HepG2 (cell line): Measurements from ENCODE around the gene PELI3. TPM values are rescaled to one million over a fixed set of nuclear protein-coding genes. Genes with fewer than 3 reads are reported as not detected.

Source experiments
- CBX1 ChIP-seq: IDR thresholded peaks from one replicate; pipeline ENCODE4 v1.6.1; 2016; ENCODE audit warnings: antibody characterized with exemption, low read depth
- JARID2 ChIP-seq: sonication (generic); formaldehyde crosslinking; IDR thresholded peaks from 2 replicates; pipeline ENCODE4 v1.8.1; 2023; ENCODE audit warnings: missing genetic modification reagents, inconsistent platforms; ENCODE audit not compliant: insufficient replicate concordance
- JUNB ChIP-seq: sonication (generic); formaldehyde crosslinking; IDR thresholded peaks from 2 replicates; pipeline ENCODE4 v1.8.0; 2022; ENCODE audit warnings: missing genetic modification reagents, mild to moderate bottlenecking, borderline replicate concordance
- KAT2B ChIP-seq: fragments of 150-350 bp; IDR thresholded peaks from 2 replicates; pipeline ENCODE4 v1.6.1; 2014; ENCODE audit warnings: low read depth, low read length, borderline replicate concordance
- KDM1A ChIP-seq: IDR thresholded peaks from 2 replicates; pipeline ENCODE4 v1.6.1; 2016; ENCODE audit warnings: missing compliant biosample characterization
- MBNL3 ChIP-seq: fragments of 250-450 bp; sonication (Bioruptor Pico); conservative IDR thresholded peaks from 2 replicates; pipeline ENCODE4 v1.8.0; 2022; ENCODE audit warnings: mild to moderate bottlenecking, inconsistent platforms
- MYC ChIP-seq: sonication (generic); formaldehyde crosslinking; IDR thresholded peaks from 2 replicates; pipeline ENCODE4 v1.9.0; 2021; ENCODE audit warnings: missing genetic modification reagents, borderline replicate concordance
- NFRKB ChIP-seq: fragments of 450-650 bp; IDR thresholded peaks from 2 replicates; pipeline ENCODE4 v1.6.1; 2017
- NFYC ChIP-seq: IDR thresholded peaks from 2 replicates; pipeline ENCODE4 v1.6.1; 2016; ENCODE audit warnings: missing genetic modification reagents, missing compliant biosample characterization
- PHF20 ChIP-seq: sonication (generic); formaldehyde crosslinking; IDR thresholded peaks from 2 replicates; pipeline ENCODE4 v1.5.0; 2020; ENCODE audit warnings: mild to moderate bottlenecking, missing genetic modification reagents
- RFX3 ChIP-seq: IDR thresholded peaks from 2 replicates; pipeline ENCODE4 v1.6.1; 2016; ENCODE audit warnings: missing biosample characterization, missing genetic modification reagents
- SNAPC2 ChIP-seq: sonication (generic); formaldehyde crosslinking; IDR thresholded peaks from 2 replicates; pipeline ENCODE4 v1.8.1; 2022; ENCODE audit warnings: mild to moderate bottlenecking, missing genetic modification reagents
- ZMAT3 ChIP-seq: sonication (generic); formaldehyde crosslinking; conservative IDR thresholded peaks from 2 replicates; pipeline ENCODE4 v1.7.0; 2021; ENCODE audit warnings: missing genetic modification reagents
- ZNF124 ChIP-seq: sonication (generic); formaldehyde crosslinking; IDR thresholded peaks from 2 replicates; pipeline ENCODE4 v1.4.0; 2020; ENCODE audit warnings: missing genetic modification reagents
- ZNF136 ChIP-seq: sonication (generic); formaldehyde crosslinking; IDR thresholded peaks from 2 replicates; pipeline ENCODE4 v1.8.1; 2022; ENCODE audit warnings: low read depth, mild to moderate bottlenecking, moderate library complexity, missing genetic modification reagents
- ZNF160 ChIP-seq: sonication (generic); formaldehyde crosslinking; IDR thresholded peaks from 2 replicates; pipeline ENCODE4 v1.8.0; 2022; ENCODE audit warnings: mild to moderate bottlenecking, inconsistent platforms, missing genetic modification reagents
- ZNF256 ChIP-seq: sonication (generic); formaldehyde crosslinking; conservative IDR thresholded peaks from 2 replicates; pipeline ENCODE4 v1.4.0; 2020; ENCODE audit warnings: missing genetic modification reagents
- ZNF383 ChIP-seq: sonication (generic); formaldehyde crosslinking; IDR thresholded peaks from 2 replicates; pipeline ENCODE4 v1.4.0; 2020; ENCODE audit warnings: missing genetic modification reagents, mild to moderate bottlenecking, borderline replicate concordance
- ZNF614 ChIP-seq: IDR thresholded peaks from 2 replicates; pipeline ENCODE4 v1.6.1; 2018; ENCODE audit warnings: missing biosample characterization, missing genetic modification reagents, inconsistent platforms, borderline replicate concordance
- ZNF629 ChIP-seq: sonication (generic); formaldehyde crosslinking; conservative IDR thresholded peaks from 2 replicates; pipeline ENCODE4 v1.5.0; 2020; ENCODE audit warnings: missing genetic modification reagents
- ZNF674 ChIP-seq: sonication (generic); formaldehyde crosslinking; IDR thresholded peaks from 2 replicates; pipeline ENCODE4 v1.5.0; 2020; ENCODE audit warnings: low read depth, mild to moderate bottlenecking, missing genetic modification reagents
- polyA plus RNA-seq, 8 experiments: library from polyadenylated mRNA; depleted of rRNA in 3 of 8; stranded (reverse) in 7 of 8; unstranded in 1 of 8; fragments of >200 nt; fragmentation: Illumina TruSeq in 4 of 8; extraction: Trizol in 4 of 8; gene quantifications; 2 replicates each; pipeline versions ENCODE4 v1.2.1 to v1.2.3, GENCODE V29; 2011 to 2016; ENCODE audit warnings: low read depth in 4 of 8, missing spikeins in 1 of 8, mixed read lengths in 1 of 8; ENCODE audit not compliant: insufficient read depth in 1 of 8
- total RNA-seq, 5 experiments: library from RNA; depleted of rRNA; stranded (reverse); fragments of >200 nt; fragmentation: Illumina TruSeq; extraction: Trizol; gene quantifications; 2 replicates each; pipeline ENCODE4 v1.2.3, GENCODE V29; 2016; ENCODE audit warnings: low read depth in 1 of 5
- TF ChIP-seq, protein P1 (sequence below): IDR thresholded peaks from 2 replicates; pipeline ENCODE4 v1.6.1; 2012; ENCODE audit warnings: low read depth, low read length, improper control_type of control experiment
- TF ChIP-seq, protein P2 (sequence below): sonication (generic); formaldehyde crosslinking; IDR thresholded peaks from 2 replicates; pipeline ENCODE4 v1.4.0; 2020; ENCODE audit warnings: missing genetic modification reagents, low read depth, mild to moderate bottlenecking, borderline replicate concordance
- TF ChIP-seq, protein P3 (sequence below): sonication (generic); formaldehyde crosslinking; IDR thresholded peaks from 2 replicates; pipeline ENCODE4 v1.5.0; 2020; ENCODE audit warnings: missing genetic modification reagents
- TF ChIP-seq, protein P4 (sequence below): sonication (generic); formaldehyde crosslinking; IDR thresholded peaks from 2 replicates; pipeline ENCODE4; 2020; ENCODE audit warnings: missing genetic modification reagents, mild to moderate bottlenecking, borderline replicate concordance

Gene PELI3
- total and polyA plus RNA-seq, 2 of the 13 experiments (the other 11 are each of a cell fraction or from before 2014, with no cell fraction given): 2.0 to 4.0 TPM

DNA sequence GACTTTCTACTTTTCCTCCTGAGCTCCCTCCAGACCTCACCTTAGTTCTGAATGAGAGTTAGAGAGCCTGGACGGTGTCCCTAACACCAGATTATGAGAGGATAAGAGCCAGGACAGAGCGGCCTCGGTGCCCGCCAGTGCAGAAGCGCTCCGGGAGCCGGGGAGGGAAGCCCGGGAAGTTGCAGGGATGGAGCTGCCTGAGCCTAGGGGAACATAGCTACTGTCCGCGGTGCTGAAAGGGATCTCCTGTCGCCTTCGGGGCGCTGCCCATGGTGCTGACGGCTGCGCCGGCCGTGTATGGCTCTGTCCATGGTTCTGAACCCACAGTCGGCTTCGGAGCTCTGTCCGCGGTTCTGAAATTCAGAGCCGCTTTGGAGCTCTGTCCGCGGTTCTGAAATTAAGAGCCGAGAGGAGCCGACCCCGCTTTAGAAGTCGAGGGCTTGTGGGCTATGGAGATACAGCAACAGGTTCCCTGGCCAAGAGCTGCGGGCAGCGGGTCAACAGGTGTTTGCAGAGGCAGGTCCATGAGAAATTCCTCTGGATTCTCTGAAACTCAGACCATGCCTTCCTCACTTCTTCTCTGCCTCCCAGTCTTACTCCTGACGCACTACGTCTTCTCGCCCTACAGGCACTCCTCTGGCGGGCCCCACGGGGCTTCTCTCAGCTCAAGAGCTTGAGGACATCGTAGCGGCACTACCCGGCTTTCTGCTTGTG, 45.1 kb upstream of the PELI3 start (continued):
- TF ChIP-seq SNAPC2 (CRISPR knock-in tag) (peak; percentile 100), ZNF124 (CRISPR knock-in tag) (peak; percentile 100), MYC (CRISPR knock-in tag) (peak; percentile 100), ZNF256 (CRISPR knock-in tag) (peak; percentile 100), KDM1A (CRISPR knock-in tag) (peak; percentile 100), ZNF629 (peak; percentile 98), KAT2B (no peak), ZMAT3 (CRISPR knock-in tag) (peak; percentile 100), PHF20 (peak; percentile 99), MBNL3 (CRISPR knock-in tag) (peak; percentile 100), ZNF136 (peak; percentile 100), NFRKB (no peak), JARID2 (CRISPR knock-in tag) (peak; percentile 100), ZNF674 (CRISPR knock-in tag) (peak; percentile 100), CBX1 (peak; percentile 95), RFX3 (CRISPR knock-in tag) (peak; percentile 96), JUNB (CRISPR knock-in tag) (peak; percentile 100), NFYC (CRISPR knock-in tag) (peak; percentile 89), ZNF383 (CRISPR knock-in tag) (peak; percentile 100), ZNF614 (CRISPR knock-in tag) (peak; percentile 100), ZNF160 (peak; percentile 100)
- TF ChIP-seq, protein P1, sequence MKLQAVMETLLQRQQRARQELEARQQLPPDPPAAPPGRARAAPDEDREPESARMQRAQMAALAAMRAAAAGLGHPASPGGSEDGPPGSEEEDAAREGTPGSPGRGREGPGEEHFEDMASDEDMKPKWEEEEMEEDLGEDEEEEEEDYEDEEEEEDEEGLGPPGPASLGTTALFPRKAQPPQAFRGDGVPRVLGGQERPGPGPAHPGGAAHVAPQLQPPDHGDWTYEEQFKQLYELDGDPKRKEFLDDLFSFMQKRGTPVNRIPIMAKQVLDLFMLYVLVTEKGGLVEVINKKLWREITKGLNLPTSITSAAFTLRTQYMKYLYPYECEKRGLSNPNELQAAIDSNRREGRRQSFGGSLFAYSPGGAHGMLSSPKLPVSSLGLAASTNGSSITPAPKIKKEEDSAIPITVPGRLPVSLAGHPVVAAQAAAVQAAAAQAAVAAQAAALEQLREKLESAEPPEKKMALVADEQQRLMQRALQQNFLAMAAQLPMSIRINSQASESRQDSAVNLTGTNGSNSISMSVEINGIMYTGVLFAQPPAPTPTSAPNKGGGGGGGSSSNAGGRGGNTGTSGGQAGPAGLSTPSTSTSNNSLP: no peak
- TF ChIP-seq, protein P2, sequence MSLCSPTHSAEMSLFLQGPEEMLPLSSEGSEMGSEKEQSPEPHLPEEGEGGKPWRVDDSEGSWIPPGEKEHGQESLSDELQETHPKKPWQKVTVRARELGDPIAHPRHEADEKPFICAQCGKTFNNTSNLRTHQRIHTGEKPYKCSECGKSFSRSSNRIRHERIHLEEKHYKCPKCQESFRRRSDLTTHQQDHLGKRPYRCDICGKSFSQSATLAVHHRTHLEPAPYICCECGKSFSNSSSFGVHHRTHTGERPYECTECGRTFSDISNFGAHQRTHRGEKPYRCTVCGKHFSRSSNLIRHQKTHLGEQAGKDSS (CRISPR knock-in tag): peak; percentile 100
- TF ChIP-seq, protein P3, sequence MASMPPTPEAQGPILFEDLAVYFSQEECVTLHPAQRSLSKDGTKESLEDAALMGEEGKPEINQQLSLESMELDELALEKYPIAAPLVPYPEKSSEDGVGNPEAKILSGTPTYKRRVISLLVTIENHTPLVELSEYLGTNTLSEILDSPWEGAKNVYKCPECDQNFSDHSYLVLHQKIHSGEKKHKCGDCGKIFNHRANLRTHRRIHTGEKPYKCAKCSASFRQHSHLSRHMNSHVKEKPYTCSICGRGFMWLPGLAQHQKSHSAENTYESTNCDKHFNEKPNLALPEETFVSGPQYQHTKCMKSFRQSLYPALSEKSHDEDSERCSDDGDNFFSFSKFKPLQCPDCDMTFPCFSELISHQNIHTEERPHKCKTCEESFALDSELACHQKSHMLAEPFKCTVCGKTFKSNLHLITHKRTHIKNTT: no peak
- TF ChIP-seq, protein P4, sequence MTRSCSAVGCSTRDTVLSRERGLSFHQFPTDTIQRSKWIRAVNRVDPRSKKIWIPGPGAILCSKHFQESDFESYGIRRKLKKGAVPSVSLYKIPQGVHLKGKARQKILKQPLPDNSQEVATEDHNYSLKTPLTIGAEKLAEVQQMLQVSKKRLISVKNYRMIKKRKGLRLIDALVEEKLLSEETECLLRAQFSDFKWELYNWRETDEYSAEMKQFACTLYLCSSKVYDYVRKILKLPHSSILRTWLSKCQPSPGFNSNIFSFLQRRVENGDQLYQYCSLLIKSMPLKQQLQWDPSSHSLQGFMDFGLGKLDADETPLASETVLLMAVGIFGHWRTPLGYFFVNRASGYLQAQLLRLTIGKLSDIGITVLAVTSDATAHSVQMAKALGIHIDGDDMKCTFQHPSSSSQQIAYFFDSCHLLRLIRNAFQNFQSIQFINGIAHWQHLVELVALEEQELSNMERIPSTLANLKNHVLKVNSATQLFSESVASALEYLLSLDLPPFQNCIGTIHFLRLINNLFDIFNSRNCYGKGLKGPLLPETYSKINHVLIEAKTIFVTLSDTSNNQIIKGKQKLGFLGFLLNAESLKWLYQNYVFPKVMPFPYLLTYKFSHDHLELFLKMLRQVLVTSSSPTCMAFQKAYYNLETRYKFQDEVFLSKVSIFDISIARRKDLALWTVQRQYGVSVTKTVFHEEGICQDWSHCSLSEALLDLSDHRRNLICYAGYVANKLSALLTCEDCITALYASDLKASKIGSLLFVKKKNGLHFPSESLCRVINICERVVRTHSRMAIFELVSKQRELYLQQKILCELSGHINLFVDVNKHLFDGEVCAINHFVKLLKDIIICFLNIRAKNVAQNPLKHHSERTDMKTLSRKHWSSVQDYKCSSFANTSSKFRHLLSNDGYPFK (CRISPR knock-in tag): peak; percentile 100
